Keratinocyte (primary cell): Measurements from ENCODE around the gene PHF12. TPM values are rescaled to one million over a fixed set of nuclear protein-coding genes. Genes with fewer than 3 reads are reported as not detected.
A peak's percentile ranks its signal among the peaks of the same experiment; 100 is the strongest.
"Not testable (repeated sequence)": the region's sequence is repeated elsewhere in the genome, so short reads cannot be mapped to it uniquely, and the experiment has no call there.

Experiments used
- DNase-seq: peaks from one replicate; pipeline ENCODE4 v3.0.0-alpha.2; 2011; ENCODE audit warnings: low read depth, missing footprints, low spot score
- FAIRE-seq: peaks from 2 replicates; lab custom pipeline; 2011; peaks lifted over from hg19 to GRCh38; lab: Jason Lieb, UNC
- H2AFZ ChIP-seq: 2 replicates; pipeline ENCODE4 v1.6.0; 2012; ENCODE audit warnings: low read length, control low read depth, inconsistent platforms; ENCODE audit not compliant: control insufficient read depth
- H3K27ac ChIP-seq: 2 replicates; pipeline ENCODE4 v1.5.1; 2011; ENCODE audit warnings: low read length; ENCODE audit not compliant: control insufficient read depth, insufficient read depth
- H3K27me3 ChIP-seq: 3 replicates; pipeline ENCODE4 v1.6.0; 2011; ENCODE audit warnings: low read length; ENCODE audit not compliant: control insufficient read depth, insufficient read depth; ENCODE audit errors: extremely low read depth
- H3K36me3 ChIP-seq, 2 experiments: 2 replicates in 1 of 2; 3 replicates in 1 of 2; pipeline ENCODE4 v1.5.1; 2011; ENCODE audit warnings: low read length in 2 of 2, mild to moderate bottlenecking in 1 of 2; ENCODE audit not compliant: control insufficient read depth in 2 of 2, insufficient read depth in 2 of 2; ENCODE audit errors: extremely low read depth in 1 of 2
- H3K4me1 ChIP-seq: 3 replicates; pipeline ENCODE4 v1.5.1; 2011; ENCODE audit warnings: low read length; ENCODE audit not compliant: control insufficient read depth, insufficient read depth; ENCODE audit errors: extremely low read depth
- H3K4me2 ChIP-seq: 3 replicates; pipeline ENCODE4 v1.6.0; 2011; ENCODE audit warnings: low read depth, low read length; ENCODE audit not compliant: control insufficient read depth, insufficient read depth; ENCODE audit errors: extremely low read depth
- H3K4me3 ChIP-seq, 3 experiments: fragments of 200-600 bp in 1 of 3; sonication (generic) in 1 of 3; 2 replicates in 2 of 3; 3 replicates in 1 of 3; pipeline ENCODE4 v1.5.1; 2011 to 2016; ENCODE audit warnings: low read length in 3 of 3, mild to moderate bottlenecking in 3 of 3, control low read depth in 2 of 3, inconsistent platforms in 1 of 3, low read depth in 1 of 3, mixed read lengths in 1 of 3, mixed run types in 1 of 3, moderate library complexity in 1 of 3; ENCODE audit not compliant: control insufficient read depth in 2 of 3, insufficient read depth in 2 of 3; ENCODE audit errors: extremely low read depth in 1 of 3
- H3K79me2 ChIP-seq: 2 replicates; pipeline ENCODE4 v1.6.0; 2012; ENCODE audit warnings: low read length; ENCODE audit not compliant: control insufficient read depth, insufficient read depth
- H3K9ac ChIP-seq: 3 replicates; pipeline ENCODE4 v1.6.0; 2011; ENCODE audit warnings: low read length; ENCODE audit not compliant: control insufficient read depth, insufficient read depth; ENCODE audit errors: extremely low read depth
- H3K9me1 ChIP-seq: 3 replicates; pipeline ENCODE4 v1.6.0; 2011; ENCODE audit warnings: low read length; ENCODE audit not compliant: control insufficient read depth, insufficient read depth; ENCODE audit errors: extremely low read depth
- H3K9me3 ChIP-seq: 2 replicates; pipeline ENCODE4 v1.5.1; 2012; ENCODE audit warnings: low read depth, low read length; ENCODE audit not compliant: control insufficient read depth
- H4K20me1 ChIP-seq: 3 replicates; pipeline ENCODE4 v1.6.0; 2011; ENCODE audit warnings: low read length; ENCODE audit not compliant: control insufficient read depth, insufficient read depth; ENCODE audit errors: extremely low read depth
- CTCF ChIP-seq, 3 experiments: IDR thresholded peaks in 1 of 3; conservative IDR thresholded peaks in 1 of 3; optimal IDR thresholded peaks in 1 of 3; 2 replicates in 2 of 3; 3 replicates in 1 of 3; pipeline versions ENCODE3 to v1.5.1; 2011; ENCODE audit warnings: low read length in 3 of 3, mild to moderate bottlenecking in 3 of 3, moderate library complexity in 2 of 3, control low read depth in 1 of 3, inconsistent platforms in 1 of 3; ENCODE audit not compliant: insufficient read depth in 2 of 3; ENCODE audit errors: extremely low read depth in 1 of 3
- EZH2 ChIP-seq: IDR thresholded peaks from one replicate; pipeline ENCODE4 v1.6.1; 2012; ENCODE audit warnings: inconsistent platforms, mild to moderate bottlenecking, low read length, moderate library complexity
- dilution Hi-C: fragments of 300-500 bp; cut with MboI; formaldehyde crosslinking; loops from one replicate; pipeline ENCODE4 v1.7.0; 2020; ENCODE audit warnings: low sequenced_read_pairs; ENCODE audit not compliant: extremely low pct_ligation_motif_present
- polyA plus RNA-seq, 5 experiments: library from polyadenylated mRNA; depleted of rRNA in 3 of 5; stranded (reverse) in 3 of 5; stranded (forward) in 1 of 5; unstranded in 1 of 5; fragments of >200 nt; gene quantifications; 1 replicate in 1 of 5; 2 replicates in 3 of 5; 3 replicates in 1 of 5; pipeline versions ENCODE4 v1.2.1 to v1.2.3, GENCODE V29; 2011 to 2012; ENCODE audit warnings: missing spikeins in 2 of 5, low read depth in 1 of 5, low replicate concordance in 1 of 5

The PHF12 gene
- polyA plus RNA-seq, 1 donor (not counting 4 experiments of a cell fraction or from before 2014, with no cell fraction given): 9.6 TPM

DNA sequence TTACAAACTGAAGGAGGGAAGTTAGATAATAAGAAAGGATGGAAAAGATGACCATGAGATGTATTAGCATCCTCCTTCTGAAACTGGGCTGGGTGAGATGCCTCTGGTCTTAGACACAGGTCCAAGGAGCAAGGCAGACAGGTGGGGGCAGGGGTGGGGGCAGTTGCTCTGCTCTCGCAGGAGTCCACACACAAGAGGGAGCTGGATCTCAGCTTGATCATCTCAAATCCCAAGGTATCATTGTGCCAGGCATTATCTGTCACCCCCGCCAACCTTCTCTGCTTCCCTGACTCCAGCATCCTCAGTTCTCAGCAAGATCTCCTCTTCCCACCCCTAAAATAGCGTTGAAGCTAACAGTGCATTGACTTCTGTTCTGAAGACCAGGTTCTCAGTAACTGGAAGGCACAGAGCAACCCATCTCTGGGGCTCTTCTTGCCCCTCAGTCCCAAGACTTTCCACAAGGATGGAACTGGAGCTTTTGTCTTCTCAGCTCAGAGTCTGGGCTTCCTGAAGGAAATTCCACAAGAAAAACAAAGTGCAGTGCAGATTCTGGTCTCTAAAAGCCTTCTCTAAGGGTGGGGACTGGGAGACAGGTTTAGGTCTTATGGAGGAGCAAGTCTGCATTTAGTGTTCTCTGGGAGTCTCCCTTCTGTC is 55.4 kb downstream of the PHF12 start:
- H3K9ac ChIP-seq: peak overlapping the region; percentile 83
- TF ChIP-seq CTCF (optimal IDR thresholded peaks at IDR 0.05 in 1 of 3, IDR thresholded peaks at IDR 0.05 in 1 of 3, conservative IDR thresholded peaks at IDR 0.05 in 1 of 3; ENCODE audit: extremely low read depth in 1 of 3, insufficient read depth in 2 of 3, low read length in 3 of 3) (no peak), EZH2 (no peak)
- dilution Hi-C loops: no loop called here

GRCh38 chr17:28893248-28894183 is 57.8 kb downstream of the PHF12 start:
- dilution Hi-C loops, FAIRE-seq, H3K27me3 ChIP-seq, H4K20me1 ChIP-seq, H3K9me1 ChIP-seq, H3K9me3 ChIP-seq, DNase-seq, H3K36me3 ChIP-seq: not testable (repeated sequence)
- peak overlapping the region; percentile 37 for H2AFZ ChIP-seq
- peak overlapping the region in 1 of 3 experiments; percentile 17 for H3K4me3 ChIP-seq
- H3K79me2 ChIP-seq: peaks cover 18% of the 10 kb centered on the region
- H3K27ac ChIP-seq: peak overlapping the region; percentile 83
- H3K4me2 ChIP-seq: peak overlapping the region; percentile 58
- peaks cover 32% of the 10 kb centered on the region for H3K4me1 ChIP-seq
- peak overlapping the region; percentile 73 for H3K9ac ChIP-seq

More for the DNA sequence above, 55.4 kb downstream of the PHF12 start:
- no peaks in the 10 kb centered on the region for H3K9me3 ChIP-seq
- no peaks in the 10 kb centered on the region for H3K27me3 ChIP-seq
- H3K27ac ChIP-seq: peak overlapping the region; percentile 78
- peaks cover 18% of the 10 kb centered on the region for H3K79me2 ChIP-seq
- H3K9me1 ChIP-seq: peaks cover 3% of the 10 kb centered on the region
- H2AFZ ChIP-seq: peak overlapping the region; percentile 10
- DNase-seq (no peak), FAIRE-seq (no peak)
- peak overlapping the region; percentile 99 for H3K4me2 ChIP-seq
- peak overlapping the region; percentile 68 to 92 (median 75) for H3K4me3 ChIP-seq
- H4K20me1 ChIP-seq: no peaks in the 10 kb centered on the region
- peaks cover 4 to 7% of the 10 kb centered on the region in 2 experiments for H3K36me3 ChIP-seq
- peaks cover 32% of the 10 kb centered on the region for H3K4me1 ChIP-seq
